Measurements from ENCODE around the gene KRT3. TPM values are rescaled to one million over a fixed set of nuclear protein-coding genes. Genes with fewer than 3 reads are reported as not detected.

The KRT3 gene
- polyA plus RNA-seq, 3 donors, result not detected

- H3K4me2 ChIP-seq (replicated peaks; ENCODE audit: extremely low read depth, low read length, poor library complexity, severe bottlenecking), result no peak overlapping the region
- H3K36me3 ChIP-seq (replicated peaks in 1 of 2; ENCODE audit: control insufficient read depth in 1 of 2, insufficient read depth in 2 of 2, low read length in 2 of 2), result no peaks in the 10 kb centered on the region
- WGBS (ENCODE audit: insufficient coverage), result 93% methylated on average over 7 of the region's 10 CpGs
- H3K27ac ChIP-seq (ENCODE audit: low read depth in 1 of 2, low read length in 2 of 2), result no peak overlapping the region
- H4K20me1 ChIP-seq (ENCODE audit: insufficient read depth, low read length), result no peaks in the 10 kb centered on the region
- H3K79me2 ChIP-seq (ENCODE audit: insufficient read depth, low read length), result no peaks in the 10 kb centered on the region
- no peaks in the 10 kb centered on the region for H3K4me1 ChIP-seq (ENCODE audit: control insufficient read depth in 1 of 2, insufficient read depth in 2 of 2, low read length in 2 of 2)
- Mint-ChIP-seq H3K36me3 (no peaks in the 10 kb centered on the region), H3K9me3 (peaks cover 0 to 2% (median 0%) of the 10 kb centered on the region in 7 donors), H3K27ac (no peak overlapping the region), H3K27me3 (ENCODE audit: low read depth in 3 of 3) (peaks cover 2 to 7% (median 6%) of the 10 kb centered on the region in 3 donors), H3K4me3 (no peak overlapping the region), H3K4me1 (no peaks in the 10 kb centered on the region)
- no peak overlapping the region for H2AFZ ChIP-seq (ENCODE audit: insufficient read depth, low read depth, low read length, poor library complexity, severe bottlenecking)
- TF ChIP-seq CTCF (IDR thresholded peaks at IDR 0.05), result no peak
- H3K27me3 ChIP-seq (ENCODE audit: control insufficient read depth in 2 of 2, insufficient read depth in 2 of 2, low read length in 2 of 2), result no peaks in the 10 kb centered on the region
- H3K4me3 ChIP-seq (replicated peaks in 1 of 3; ENCODE audit: low read depth in 2 of 3, low read length in 3 of 3), result no peak overlapping the region
- intact Hi-C loops (cut with micrococcal nuclease), result no loop called here
- H3K9ac ChIP-seq (ENCODE audit: insufficient read depth, low read length, poor library complexity, severe bottlenecking), result no peak overlapping the region
- DNase-seq, result no peak
- H3K9me3 ChIP-seq (replicated peaks in 1 of 2; ENCODE audit: control insufficient read depth in 1 of 2, insufficient read depth in 1 of 2, low read length in 2 of 2), result no peaks in the 10 kb centered on the region
These were observed 17.4 kb upstream of the KRT3 start for GRCh38 chr12:52813203-52813819.

GRCh38 chr12:52812749-52813148 is 16.8 kb upstream of the KRT3 start:
- Histone ChIP-seq H3K79me2 (ENCODE audit: insufficient read depth, low read length) (no peaks in the 10 kb centered on the region), H3K27me3 (ENCODE audit: control insufficient read depth in 2 of 2, insufficient read depth in 2 of 2, low read length in 2 of 2) (no peaks in the 10 kb centered on the region), H3K9ac (ENCODE audit: insufficient read depth, low read length, poor library complexity, severe bottlenecking) (no peak overlapping the region), H3K4me2 (replicated peaks; ENCODE audit: extremely low read depth, low read length, poor library complexity, severe bottlenecking) (no peak overlapping the region), H3K36me3 (replicated peaks in 1 of 2; ENCODE audit: control insufficient read depth in 1 of 2, insufficient read depth in 2 of 2, low read length in 2 of 2) (no peaks in the 10 kb centered on the region), H2AFZ (ENCODE audit: insufficient read depth, low read depth, low read length, poor library complexity, severe bottlenecking) (no peak overlapping the region), H3K4me3 (replicated peaks in 1 of 3; ENCODE audit: low read depth in 2 of 3, low read length in 3 of 3) (no peak overlapping the region), H3K27ac (ENCODE audit: low read depth in 1 of 2, low read length in 2 of 2) (no peak overlapping the region), H3K4me1 (ENCODE audit: control insufficient read depth in 1 of 2, insufficient read depth in 2 of 2, low read length in 2 of 2) (no peaks in the 10 kb centered on the region), H4K20me1 (ENCODE audit: insufficient read depth, low read length) (no peaks in the 10 kb centered on the region), H3K9me3 (replicated peaks in 1 of 2; ENCODE audit: control insufficient read depth in 1 of 2, insufficient read depth in 1 of 2, low read length in 2 of 2) (no peaks in the 10 kb centered on the region)
- peaks cover 2 to 7% (median 4%) of the 10 kb centered on the region in 3 donors for H3K27me3 Mint-ChIP-seq (ENCODE audit: low read depth in 3 of 3)
- H3K27ac Mint-ChIP-seq, result no peak overlapping the region
- DNase-seq, result no peak
- intact Hi-C loops (cut with micrococcal nuclease), result no loop called here
- TF ChIP-seq CTCF (IDR thresholded peaks at IDR 0.05), result no peak
- H3K9me3 Mint-ChIP-seq, result peaks cover 0 to 2% (median 0%) of the 10 kb centered on the region in 7 donors
- H3K4me1 Mint-ChIP-seq, result no peaks in the 10 kb centered on the region
- 100% methylated on average over 1 of the region's 3 CpGs for WGBS (ENCODE audit: insufficient coverage)
- no peaks in the 10 kb centered on the region for H3K36me3 Mint-ChIP-seq
- no peak overlapping the region for H3K4me3 Mint-ChIP-seq
